GM18870 (cell line): ENCODE results near the gene MLLT1.

Experiments
- ATAC-seq: cut with Tn5 transposase; IDR thresholded peaks from one replicate; pipeline ENCODE4 v1.9.1; 2021; ENCODE audit warnings: moderate library complexity; ENCODE audit not compliant: unreplicated experiment

MLLT1 gene

GRCh38 chr19:6275170-6275744 lies 4.5 kb downstream of the MLLT1 start:
- ATAC-seq: no peak

DNA sequence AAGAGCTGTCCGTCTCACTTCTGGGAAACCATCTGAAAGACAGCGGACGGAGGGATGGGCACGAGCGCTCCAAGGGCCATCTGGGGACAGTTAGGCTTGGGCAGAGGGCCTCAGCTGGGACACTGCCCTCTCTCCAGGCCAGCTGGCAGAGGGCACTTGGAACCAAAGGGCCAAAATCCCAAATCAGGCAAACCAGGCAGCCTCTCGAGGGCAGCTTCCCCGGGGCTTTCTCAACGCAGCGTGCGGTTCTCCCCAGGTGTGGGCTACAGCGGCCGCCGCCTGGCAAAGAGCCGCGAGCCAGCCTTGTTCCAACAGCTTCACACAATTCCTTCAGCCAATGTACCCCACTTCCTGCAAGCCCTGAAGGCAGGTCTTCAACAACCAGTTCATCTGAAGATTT lies 5.0 kb downstream of the MLLT1 start:
- no peak for ATAC-seq

- no peak for ATAC-seq
Measured at GRCh38 chr19:6273701-6274601, 5.8 kb downstream of the MLLT1 start.

DNA sequence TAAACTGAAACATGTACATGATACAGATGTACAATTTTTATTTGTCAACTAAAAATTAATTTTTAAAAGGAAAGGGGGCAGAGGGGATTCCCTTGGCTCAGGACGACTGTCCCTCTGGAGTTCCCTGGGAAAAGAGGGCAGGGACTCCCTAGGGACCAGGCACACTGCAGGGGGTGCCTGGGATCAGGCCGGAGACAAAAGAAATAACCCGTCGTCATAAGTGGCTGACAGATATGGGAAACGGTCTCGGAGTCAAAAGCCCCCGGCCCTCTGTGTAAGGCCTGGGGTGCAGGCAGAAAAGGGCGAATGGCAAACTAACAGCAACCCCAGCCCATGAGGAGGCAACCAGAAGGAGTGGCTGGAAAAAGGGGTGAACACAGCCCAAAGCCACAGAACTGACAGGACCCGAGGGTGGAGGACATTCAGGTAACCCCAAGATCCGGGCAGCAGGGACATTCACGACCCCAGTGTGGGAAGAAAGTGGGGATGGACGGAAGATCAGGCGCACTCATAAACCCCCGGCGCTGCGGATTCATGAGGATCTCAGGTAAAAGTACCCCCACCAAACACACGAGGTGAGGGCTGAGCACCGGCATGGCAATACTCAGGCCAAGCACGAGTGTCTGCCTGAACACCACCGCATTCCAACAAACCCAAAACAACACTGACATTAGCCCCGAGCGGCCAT lies 6.7 kb downstream of the MLLT1 start:
- ATAC-seq: no peak

DNA sequence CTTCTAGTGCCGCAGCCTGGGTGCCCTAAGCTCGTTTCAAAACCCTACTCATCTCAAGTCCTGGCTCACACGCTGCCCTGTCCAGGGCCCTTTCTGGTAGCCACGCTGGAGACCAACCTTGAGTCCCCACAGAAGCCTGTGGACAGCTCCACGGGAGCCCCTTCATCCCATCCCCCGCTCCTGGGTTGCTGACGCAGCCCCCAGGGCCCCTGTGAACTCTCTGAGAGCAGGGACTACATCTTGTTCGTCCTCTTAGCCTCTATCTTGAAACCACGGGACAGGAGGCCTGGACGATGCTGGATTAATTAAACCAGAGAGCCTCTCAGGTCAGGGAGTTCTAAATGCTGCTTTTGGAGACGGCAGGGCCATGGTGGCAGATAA lies 7.4 kb downstream of the MLLT1 start:
- no peak for ATAC-seq

- ATAC-seq: no peak
Measured at GRCh38 chr19:6271721-6272410, 7.9 kb downstream of the MLLT1 start.

DNA sequence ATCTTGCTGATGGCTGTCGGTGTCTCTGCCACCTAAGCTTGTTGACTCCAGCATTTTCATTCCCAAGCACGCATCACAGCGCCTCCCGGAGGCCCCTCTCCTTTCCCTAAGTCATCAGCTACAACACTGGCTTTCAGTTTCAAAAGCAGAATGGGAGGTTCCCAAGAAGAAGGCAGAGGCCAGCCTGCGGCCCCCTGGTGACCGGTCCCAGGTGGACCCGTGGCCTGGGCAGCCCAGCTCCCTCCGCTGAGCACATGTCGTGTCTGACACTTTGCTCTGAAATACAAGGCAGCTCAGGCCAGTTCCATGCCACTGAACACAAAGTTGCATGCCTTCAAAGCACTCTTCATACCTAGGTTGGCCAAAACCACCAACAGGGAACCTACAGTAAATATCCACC lies 8.5 kb downstream of the MLLT1 start:
- ATAC-seq: no peak

DNA sequence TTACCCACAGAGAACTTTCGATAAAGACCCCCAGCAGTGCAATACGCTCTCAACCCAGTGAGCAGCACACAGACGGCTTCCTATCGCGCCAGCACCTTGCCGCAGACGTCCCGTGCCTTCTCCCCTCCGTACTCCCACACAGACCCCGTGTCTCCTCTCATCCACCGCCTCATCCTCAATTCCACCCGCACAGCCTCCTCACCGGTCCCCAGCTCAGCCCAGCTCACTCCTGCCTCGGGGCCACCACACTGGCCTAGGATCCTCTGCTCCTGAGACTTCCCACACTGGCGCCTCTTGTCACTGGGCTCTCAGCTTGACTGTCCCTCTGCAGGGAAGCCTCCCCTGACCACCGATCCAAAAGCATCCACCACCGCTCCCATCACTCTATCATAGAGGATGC lies 9.0 kb downstream of the MLLT1 start:
- ATAC-seq: no peak

GRCh38 chr19:6270076-6270745 lies 9.6 kb downstream of the MLLT1 start:
- ATAC-seq: no peak

GRCh38 chr19:6269101-6269886 lies 10.5 kb downstream of the MLLT1 start:
- no peak for ATAC-seq

- ATAC-seq: no peak
Measured at GRCh38 chr19:6268382-6268771, 11.4 kb downstream of the MLLT1 start.

DNA sequence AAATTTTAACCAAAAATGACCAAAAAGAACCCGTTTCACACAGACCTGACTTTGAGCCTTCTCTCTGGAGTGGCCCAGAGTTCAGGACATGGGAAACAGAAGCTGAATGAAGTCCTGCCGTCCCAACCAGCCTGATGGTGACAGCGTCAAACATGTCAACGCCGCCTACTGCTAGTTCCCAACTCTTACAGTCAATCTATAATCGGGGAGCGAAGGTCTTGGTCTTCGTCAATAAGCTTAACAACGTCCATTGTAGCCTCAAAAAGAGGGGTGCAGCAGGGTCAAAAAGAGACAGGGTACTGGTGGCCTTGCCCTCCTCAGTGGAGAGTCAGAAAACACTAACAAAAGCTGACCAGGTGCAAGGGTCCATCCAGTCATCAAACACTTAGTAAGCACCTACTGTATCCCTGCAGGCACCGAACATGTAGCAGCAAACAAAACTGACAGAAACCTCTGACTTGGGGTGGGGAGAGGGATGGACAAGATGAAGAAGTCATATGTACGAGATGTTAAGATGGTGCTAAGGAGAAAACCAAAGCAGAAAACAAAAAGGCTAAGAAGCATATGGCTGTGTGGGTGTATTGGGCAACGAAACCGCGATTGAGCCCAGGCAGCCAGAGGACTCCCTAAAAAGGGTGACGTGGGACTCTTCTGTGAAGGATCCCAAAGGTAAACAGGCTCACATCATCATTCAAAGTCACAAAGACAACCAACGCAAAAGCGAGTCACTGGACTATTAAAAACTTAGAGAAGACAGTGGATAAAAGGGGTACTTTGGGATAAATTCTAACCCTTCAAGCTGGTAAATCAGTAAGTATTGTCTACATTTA lies 12.0 kb downstream of the MLLT1 start:
- ATAC-seq: no peak

GRCh38 chr19:6264803-6265202 lies 15.0 kb downstream of the MLLT1 start:
- no peak for ATAC-seq

DNA sequence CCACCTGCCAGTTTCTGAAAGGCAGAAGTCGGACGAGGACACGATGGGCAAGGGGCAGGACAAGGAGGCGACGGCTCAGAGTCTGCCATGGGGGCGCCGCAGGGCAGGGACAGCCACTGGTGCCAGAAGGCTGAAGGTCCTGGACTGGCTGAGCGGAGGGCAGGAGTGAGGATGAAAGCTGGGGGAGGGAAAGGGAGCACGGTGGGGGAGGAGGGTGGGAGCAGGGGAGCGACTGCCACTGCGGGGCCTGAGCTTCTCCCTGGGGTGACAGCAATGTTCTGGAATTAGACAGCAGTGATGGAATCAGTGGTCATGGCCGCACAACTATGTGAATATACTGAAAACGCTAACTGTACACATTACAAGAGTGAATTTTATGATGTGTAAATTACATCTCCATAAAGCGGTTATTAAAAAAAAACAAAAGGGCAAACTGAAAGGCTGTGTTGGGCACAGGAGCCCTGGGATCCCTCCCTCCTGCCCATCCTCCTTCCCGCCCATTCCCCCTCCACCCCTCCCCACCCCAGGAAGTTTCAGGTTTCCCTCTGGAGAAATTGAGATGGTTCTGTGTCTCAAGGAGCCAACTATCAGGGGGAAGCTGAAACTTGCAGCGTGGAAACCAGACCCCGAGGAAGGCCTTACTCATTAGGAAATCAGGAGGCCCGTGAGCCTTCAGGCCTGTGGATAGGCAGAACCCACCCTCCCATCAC lies 15.9 kb downstream of the MLLT1 start:
- ATAC-seq: no peak

- ATAC-seq: no peak
Measured at GRCh38 chr19:6263306-6263705, 16.5 kb downstream of the MLLT1 start.

- ATAC-seq: no peak
Measured at GRCh38 chr19:6262519-6262918, 17.3 kb downstream of the MLLT1 start.

DNA sequence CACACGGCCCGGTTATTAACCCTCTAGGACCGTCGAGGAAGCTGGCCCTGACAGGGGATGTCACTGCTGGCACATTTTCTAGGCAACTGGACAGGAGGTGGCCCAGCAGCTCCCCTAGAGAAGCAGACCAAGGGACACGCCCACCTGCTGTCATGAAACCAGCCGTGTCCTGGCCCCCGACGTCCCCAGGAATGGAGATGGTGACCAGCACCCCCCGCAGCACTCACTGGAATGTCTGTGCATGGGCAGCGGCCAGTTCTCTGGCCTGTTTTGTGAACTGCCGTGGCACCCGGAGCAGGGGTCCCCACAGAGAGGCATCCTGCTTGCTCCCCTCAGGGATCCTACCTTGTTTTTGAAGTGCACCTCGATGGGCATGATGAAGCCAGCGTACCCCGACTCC lies 17.9 kb downstream of the MLLT1 start:
- ATAC-seq: no peak

- no peak for ATAC-seq
Measured at GRCh38 chr19:6260912-6261650, 18.7 kb downstream of the MLLT1 start.
